NB4 (cell line): ENCODE measurements around the gene TMUB1.

Source experiments
- DNase-seq: peaks from one replicate; pipeline ENCODE4 v3.0.0; 2010; ENCODE audit warnings: low read depth
- H3K4me3 ChIP-seq: one replicate; pipeline ENCODE4 v1.5.1; 2011; ENCODE audit warnings: mild to moderate bottlenecking, low read depth, low read length, moderate library complexity
- MYC ChIP-seq: IDR thresholded peaks from 2 replicates; pipeline ENCODE4 v1.6.1; 2011; ENCODE audit warnings: low read depth, low read length
- POLR2A ChIP-seq: IDR thresholded peaks from 2 replicates; pipeline ENCODE4 v1.6.1; 2011; ENCODE audit warnings: mild to moderate bottlenecking; ENCODE audit not compliant: insufficient read length; ENCODE audit errors: extremely low read depth
- TF ChIP-seq, protein P1 (sequence below): IDR thresholded peaks from one replicate; pipeline ENCODE4 v1.5.1; 2012; ENCODE audit warnings: low read depth, low read length
- TF ChIP-seq, protein P2 (sequence below): IDR thresholded peaks from 2 replicates; pipeline ENCODE4 v1.6.1; 2011; ENCODE audit warnings: low read depth, low read length

TMUB1 gene

DNA sequence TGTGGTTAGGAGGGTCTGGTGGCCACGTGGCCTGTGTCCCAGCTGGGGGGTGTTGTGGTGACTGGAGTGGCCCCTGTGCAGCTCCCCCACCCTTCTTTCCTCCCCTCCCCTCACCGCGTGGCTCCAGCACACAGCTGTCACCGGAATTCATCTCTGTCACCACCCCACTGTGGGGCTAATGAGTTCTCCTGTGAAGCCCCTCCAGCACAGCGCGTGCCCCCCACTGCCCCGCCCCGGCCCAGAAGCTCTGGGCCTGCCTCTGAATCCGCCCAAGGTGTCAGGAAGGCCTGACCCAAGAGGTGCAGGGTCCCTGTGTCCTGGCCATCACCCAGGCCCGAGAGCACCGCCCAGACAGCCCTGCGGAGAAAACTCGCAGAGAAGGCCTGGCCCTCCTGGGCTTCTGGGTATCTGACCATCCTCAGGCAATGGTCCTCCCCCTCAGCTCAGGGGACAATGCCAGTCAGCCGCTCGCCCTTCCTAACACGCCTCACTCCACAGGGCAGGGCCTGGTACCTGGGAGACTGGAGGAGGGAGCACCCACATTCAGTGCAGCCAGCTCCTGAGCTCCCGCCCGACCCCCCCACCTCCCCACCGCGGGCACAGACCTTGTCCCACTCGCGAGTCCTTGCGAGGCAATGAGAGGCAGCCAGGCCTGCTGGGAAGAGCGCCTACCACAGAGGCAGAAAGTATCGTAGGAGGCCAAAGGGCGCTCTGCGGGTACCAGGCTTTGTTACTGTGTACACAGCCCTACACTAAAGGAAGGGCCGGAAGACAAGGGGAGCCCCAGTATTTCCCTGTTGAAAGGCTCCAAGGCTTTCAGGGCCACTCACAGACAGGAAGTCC, 46.0 kb upstream of the TMUB1 start:
- no peak overlapping the region for H3K4me3 ChIP-seq
- no peak for TF ChIP-seq MYC
- TF ChIP-seq, protein P1, sequence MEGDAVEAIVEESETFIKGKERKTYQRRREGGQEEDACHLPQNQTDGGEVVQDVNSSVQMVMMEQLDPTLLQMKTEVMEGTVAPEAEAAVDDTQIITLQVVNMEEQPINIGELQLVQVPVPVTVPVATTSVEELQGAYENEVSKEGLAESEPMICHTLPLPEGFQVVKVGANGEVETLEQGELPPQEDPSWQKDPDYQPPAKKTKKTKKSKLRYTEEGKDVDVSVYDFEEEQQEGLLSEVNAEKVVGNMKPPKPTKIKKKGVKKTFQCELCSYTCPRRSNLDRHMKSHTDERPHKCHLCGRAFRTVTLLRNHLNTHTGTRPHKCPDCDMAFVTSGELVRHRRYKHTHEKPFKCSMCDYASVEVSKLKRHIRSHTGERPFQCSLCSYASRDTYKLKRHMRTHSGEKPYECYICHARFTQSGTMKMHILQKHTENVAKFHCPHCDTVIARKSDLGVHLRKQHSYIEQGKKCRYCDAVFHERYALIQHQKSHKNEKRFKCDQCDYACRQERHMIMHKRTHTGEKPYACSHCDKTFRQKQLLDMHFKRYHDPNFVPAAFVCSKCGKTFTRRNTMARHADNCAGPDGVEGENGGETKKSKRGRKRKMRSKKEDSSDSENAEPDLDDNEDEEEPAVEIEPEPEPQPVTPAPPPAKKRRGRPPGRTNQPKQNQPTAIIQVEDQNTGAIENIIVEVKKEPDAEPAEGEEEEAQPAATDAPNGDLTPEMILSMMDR, result no peak
- no peak for TF ChIP-seq POLR2A
- TF ChIP-seq, protein P2, sequence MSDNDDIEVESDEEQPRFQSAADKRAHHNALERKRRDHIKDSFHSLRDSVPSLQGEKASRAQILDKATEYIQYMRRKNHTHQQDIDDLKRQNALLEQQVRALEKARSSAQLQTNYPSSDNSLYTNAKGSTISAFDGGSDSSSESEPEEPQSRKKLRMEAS, result no peak
- no peak for DNase-seq

GRCh38 chr7:151128716-151129115, 45.4 kb upstream of the TMUB1 start:
- DNase-seq, result no peak
- TF ChIP-seq, protein P1, result no peak
- TF ChIP-seq MYC (no peak), POLR2A (no peak)
- TF ChIP-seq, protein P2, result no peak
- H3K4me3 ChIP-seq, result no peak overlapping the region

GRCh38 chr7:151128144-151128543, 44.9 kb upstream of the TMUB1 start:
- no peak for DNase-seq
- no peak overlapping the region for H3K4me3 ChIP-seq
- TF ChIP-seq MYC, result no peak
- TF ChIP-seq, protein P1, result no peak
- TF ChIP-seq, protein P2, result no peak
- no peak for TF ChIP-seq POLR2A

DNA sequence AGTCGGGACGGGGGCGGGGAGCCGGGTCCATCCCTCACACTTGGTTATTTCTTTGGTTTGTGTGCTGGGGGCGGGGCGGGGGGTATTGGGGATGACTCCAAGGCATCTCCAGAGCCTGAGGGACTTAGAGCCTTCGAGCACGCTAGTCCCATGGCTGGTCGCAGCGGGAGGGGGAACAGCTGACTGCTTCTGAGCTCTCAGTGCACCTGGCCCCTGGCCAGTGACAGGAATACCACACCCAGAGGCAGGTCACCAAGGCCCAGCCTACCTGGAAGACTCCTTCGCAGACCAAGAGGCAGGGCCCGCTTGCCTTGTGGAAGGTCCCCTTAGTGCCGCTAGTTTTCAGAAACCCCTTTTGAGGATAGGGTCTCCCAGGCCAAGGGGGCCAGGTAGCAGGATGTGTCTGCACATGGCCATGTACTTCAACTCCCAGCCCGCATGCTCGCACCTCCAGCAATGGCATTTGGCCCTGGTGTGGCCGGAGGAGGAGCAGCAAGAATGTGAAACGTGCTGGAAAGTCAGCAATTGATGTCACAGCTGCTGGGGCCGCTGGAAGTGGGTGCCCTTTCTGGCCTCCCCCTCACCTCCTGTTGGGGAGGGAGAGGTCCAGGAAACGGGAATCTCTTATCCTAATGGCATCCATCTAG, 43.3 kb upstream of the TMUB1 start:
- no peak overlapping the region for H3K4me3 ChIP-seq
- TF ChIP-seq, protein P2, result no peak
- TF ChIP-seq POLR2A, result no peak
- TF ChIP-seq, protein P1, result no peak
- TF ChIP-seq MYC, result no peak
- no peak for DNase-seq

DNA sequence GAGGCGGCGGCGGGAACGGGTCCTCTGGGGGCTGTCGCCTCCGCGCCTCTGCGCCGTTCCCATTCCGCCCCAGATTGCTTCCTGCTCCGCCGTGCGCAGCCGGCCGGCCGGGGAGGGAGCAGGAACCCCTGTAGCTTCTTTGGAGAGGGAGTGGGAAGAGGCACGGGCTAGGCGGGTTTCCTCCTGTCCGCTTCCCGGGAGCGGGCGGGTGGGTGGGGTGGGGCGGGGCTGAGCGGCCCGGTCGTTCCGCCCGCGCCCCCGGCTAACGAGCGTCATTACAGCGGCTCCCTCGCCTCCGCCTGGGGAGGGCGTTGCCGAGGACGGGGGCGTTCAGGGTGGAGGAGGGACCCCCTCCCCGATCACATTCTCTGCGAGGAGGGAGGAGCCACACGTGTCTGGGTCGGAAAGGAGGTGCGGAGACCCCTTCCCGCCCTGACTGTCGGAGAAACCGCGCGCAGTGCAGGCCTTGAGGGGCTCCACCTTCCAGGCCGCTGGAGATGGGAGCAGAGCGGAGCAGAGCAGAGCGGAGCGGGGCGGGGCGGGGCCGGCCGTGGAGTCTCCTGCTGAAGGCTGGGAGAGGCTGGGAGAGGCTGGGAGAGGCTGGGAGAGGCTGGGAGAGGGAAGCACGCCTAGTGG, 42.7 kb upstream of the TMUB1 start:
- no peak for DNase-seq
- TF ChIP-seq, protein P1, result no peak
- H3K4me3 ChIP-seq, result no peak overlapping the region

GRCh38 chr7:151125470-151125845, 42.2 kb upstream of the TMUB1 start:
- no peak for TF ChIP-seq POLR2A
- TF ChIP-seq, protein P2, result no peak
- TF ChIP-seq, protein P1, result no peak
- no peak overlapping the region for H3K4me3 ChIP-seq
- no peak for DNase-seq
